Liver (tissue), 9 donors: Measurements from ENCODE around the gene PLXND1. TPM values are rescaled to one million over a fixed set of nuclear protein-coding genes. Genes with fewer than 3 reads are reported as not detected.

Source experiments
- DNase-seq: peaks from one replicate; pipeline ENCODE4 v3.0.0-alpha.2; 2017; ENCODE audit warnings: low spot score
- H3K27ac ChIP-seq, 2 donors: one replicate each; pipeline ENCODE4 v1.7.0; 2013; ENCODE audit warnings: inconsistent platforms in 2 of 2, low read length in 2 of 2, control low read depth in 1 of 2, low read depth in 1 of 2, mild to moderate bottlenecking in 1 of 2
- H3K27me3 ChIP-seq, 4 donors: one replicate each; pipeline versions ENCODE4 v1.6.1 to v1.7.0; 2013; ENCODE audit warnings: low read length in 3 of 4, inconsistent platforms in 1 of 4, mild to moderate bottlenecking in 1 of 4, moderate library complexity in 1 of 4; ENCODE audit not compliant: control insufficient read depth in 4 of 4, insufficient read depth in 4 of 4
- H3K36me3 ChIP-seq, 4 donors: one replicate each; pipeline versions ENCODE4 v1.6.1 to v1.7.0; 2013; ENCODE audit warnings: low read length in 3 of 4, mild to moderate bottlenecking in 3 of 4, low read depth in 1 of 4, moderate library complexity in 1 of 4; ENCODE audit not compliant: control insufficient read depth in 4 of 4, insufficient read depth in 3 of 4
- H3K4me1 ChIP-seq, 4 donors: one replicate each; pipeline versions ENCODE4 v1.6.1 to v1.7.0; 2013; ENCODE audit warnings: low read length in 3 of 4, mild to moderate bottlenecking in 3 of 4, moderate library complexity in 1 of 4; ENCODE audit not compliant: control insufficient read depth in 4 of 4, insufficient read depth in 4 of 4
- H3K4me3 ChIP-seq, 3 donors: one replicate each; pipeline versions ENCODE4 v1.6.1 to v1.7.0; 2013; ENCODE audit warnings: low read length in 3 of 3, control low read depth in 1 of 3, low read depth in 1 of 3, mild to moderate bottlenecking in 1 of 3
- H3K9ac ChIP-seq, 2 donors: one replicate each; pipeline ENCODE4 v1.7.0; 2013; ENCODE audit warnings: low read length in 2 of 2, mild to moderate bottlenecking in 2 of 2, moderate library complexity in 2 of 2, control low read depth in 1 of 2, low read depth in 1 of 2
- H3K9me3 ChIP-seq, 4 donors: one replicate each; pipeline versions ENCODE4 v1.6.1 to v1.7.0; 2013; ENCODE audit warnings: low read length in 3 of 4; ENCODE audit not compliant: control insufficient read depth in 4 of 4
- FOXA1 ChIP-seq: IDR thresholded peaks from 2 replicates; pipeline ENCODE4 v1.6.1; 2016; ENCODE audit warnings: antibody characterized with exemption
- FOXA2 ChIP-seq: IDR thresholded peaks from 2 replicates; pipeline ENCODE4 v1.6.1; 2016; ENCODE audit warnings: antibody characterized with exemption
- HNF4A ChIP-seq, 2 donors: conservative IDR thresholded peaks; 2 replicates each; pipeline ENCODE4 v1.6.1; 2016; ENCODE audit warnings: antibody characterized with exemption in 2 of 2, mild to moderate bottlenecking in 2 of 2
- HNF4G ChIP-seq: IDR thresholded peaks from 2 replicates; pipeline ENCODE4 v1.6.1; 2016; ENCODE audit warnings: antibody characterized with exemption
- JUND ChIP-seq, 2 donors: IDR thresholded peaks; 2 replicates each; pipeline ENCODE4 v1.6.1; 2016; ENCODE audit warnings: antibody characterized with exemption in 2 of 2
- NR2F2 ChIP-seq: IDR thresholded peaks from 2 replicates; pipeline ENCODE4 v1.6.1; 2016; ENCODE audit warnings: antibody characterized with exemption
- RAD21 ChIP-seq, 2 donors: IDR thresholded peaks; 2 replicates each; pipeline ENCODE4 v1.6.1; 2016; ENCODE audit warnings: antibody characterized with exemption in 2 of 2, mild to moderate bottlenecking in 2 of 2
- RXRA ChIP-seq, 2 donors: IDR thresholded peaks; 2 replicates each; pipeline ENCODE4 v1.6.1; 2017 to 2018; ENCODE audit warnings: antibody characterized with exemption in 2 of 2, mild to moderate bottlenecking in 1 of 2
- YY1 ChIP-seq: IDR thresholded peaks from 2 replicates; pipeline ENCODE4 v1.6.1; 2016; ENCODE audit warnings: antibody characterized with exemption, mild to moderate bottlenecking
- ZBTB33 ChIP-seq: IDR thresholded peaks from 2 replicates; pipeline ENCODE4 v1.6.1; 2016; ENCODE audit warnings: antibody characterized with exemption
- WGBS: extraction: QIAGEN DNeasy Blood & Tissue Kit; methylation state at CpG from one replicate; pipeline ENCODE4 v1.1.7; 2013; 5-methylcytosine and 5-hydroxymethylcytosine counted together
- polyA plus RNA-seq, 2 donors: library from polyadenylated mRNA; stranded (reverse) in 1 of 2; unstranded in 1 of 2; fragments of 200-250 nt in 1 of 2; fragments of >200 nt in 1 of 2; fragmentation: Nextera tagmentation in 1 of 2; extraction: Ambion mirVana in 1 of 2; gene quantifications; one replicate each; pipeline versions ENCODE4 v1.2.1 to v1.2.3, GENCODE V29; 2013 to 2015
- total RNA-seq, 2 donors: library from RNA; depleted of rRNA; stranded (reverse); fragments of >200 nt; gene quantifications; one replicate each; pipeline ENCODE4 v1.2.3, GENCODE V29; 2014
- TF ChIP-seq, protein P1 (sequence below): IDR thresholded peaks from 2 replicates; pipeline ENCODE4 v1.6.1; 2016; ENCODE audit warnings: antibody characterized with exemption, mild to moderate bottlenecking
- TF ChIP-seq, protein P2 (sequence below): fragments of 150-350 bp; IDR thresholded peaks from 2 replicates; pipeline ENCODE4 v1.5.1; 2017; ENCODE audit warnings: improper control_type of control experiment, low read depth, low read length; ENCODE audit not compliant: missing input control
- donor health status: healthy.
- donor health status: healthy.
- donor health status: healthy.
- donor health status: healthy.
- donor health status: healthy.

The PLXND1 gene
- total and polyA plus RNA-seq, 4 donors = 10.4 to 50.2 (median 32.8) TPM

DNA sequence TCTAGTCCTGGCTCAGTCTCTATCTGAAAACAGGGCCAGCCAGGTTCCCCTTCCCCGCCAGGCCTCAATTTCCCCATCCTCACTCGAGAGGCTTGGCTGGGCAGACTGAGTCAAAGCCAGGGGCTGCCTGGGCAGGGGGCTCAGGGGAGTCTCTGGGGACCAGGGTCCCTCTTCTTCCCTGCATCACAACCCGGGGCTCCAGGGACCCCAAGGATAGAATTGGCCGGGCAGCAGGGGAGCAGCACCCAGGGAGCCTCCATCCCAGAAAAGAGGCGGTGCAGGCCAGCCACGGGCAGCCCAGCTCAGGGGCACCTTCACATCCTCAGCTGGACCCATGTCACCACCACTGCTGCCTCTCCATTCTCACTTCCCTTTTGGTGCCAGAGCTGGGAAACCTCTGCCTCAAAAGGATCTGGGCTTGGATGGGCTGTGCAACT is 13.3 kb upstream of the PLXND1 start (continued):
- TF ChIP-seq, protein P1, sequence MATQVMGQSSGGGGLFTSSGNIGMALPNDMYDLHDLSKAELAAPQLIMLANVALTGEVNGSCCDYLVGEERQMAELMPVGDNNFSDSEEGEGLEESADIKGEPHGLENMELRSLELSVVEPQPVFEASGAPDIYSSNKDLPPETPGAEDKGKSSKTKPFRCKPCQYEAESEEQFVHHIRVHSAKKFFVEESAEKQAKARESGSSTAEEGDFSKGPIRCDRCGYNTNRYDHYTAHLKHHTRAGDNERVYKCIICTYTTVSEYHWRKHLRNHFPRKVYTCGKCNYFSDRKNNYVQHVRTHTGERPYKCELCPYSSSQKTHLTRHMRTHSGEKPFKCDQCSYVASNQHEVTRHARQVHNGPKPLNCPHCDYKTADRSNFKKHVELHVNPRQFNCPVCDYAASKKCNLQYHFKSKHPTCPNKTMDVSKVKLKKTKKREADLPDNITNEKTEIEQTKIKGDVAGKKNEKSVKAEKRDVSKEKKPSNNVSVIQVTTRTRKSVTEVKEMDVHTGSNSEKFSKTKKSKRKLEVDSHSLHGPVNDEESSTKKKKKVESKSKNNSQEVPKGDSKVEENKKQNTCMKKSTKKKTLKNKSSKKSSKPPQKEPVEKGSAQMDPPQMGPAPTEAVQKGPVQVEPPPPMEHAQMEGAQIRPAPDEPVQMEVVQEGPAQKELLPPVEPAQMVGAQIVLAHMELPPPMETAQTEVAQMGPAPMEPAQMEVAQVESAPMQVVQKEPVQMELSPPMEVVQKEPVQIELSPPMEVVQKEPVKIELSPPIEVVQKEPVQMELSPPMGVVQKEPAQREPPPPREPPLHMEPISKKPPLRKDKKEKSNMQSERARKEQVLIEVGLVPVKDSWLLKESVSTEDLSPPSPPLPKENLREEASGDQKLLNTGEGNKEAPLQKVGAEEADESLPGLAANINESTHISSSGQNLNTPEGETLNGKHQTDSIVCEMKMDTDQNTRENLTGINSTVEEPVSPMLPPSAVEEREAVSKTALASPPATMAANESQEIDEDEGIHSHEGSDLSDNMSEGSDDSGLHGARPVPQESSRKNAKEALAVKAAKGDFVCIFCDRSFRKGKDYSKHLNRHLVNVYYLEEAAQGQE = no peak
- no peak for TF ChIP-seq ZBTB33
- TF ChIP-seq FOXA1 = no peak

DNA sequence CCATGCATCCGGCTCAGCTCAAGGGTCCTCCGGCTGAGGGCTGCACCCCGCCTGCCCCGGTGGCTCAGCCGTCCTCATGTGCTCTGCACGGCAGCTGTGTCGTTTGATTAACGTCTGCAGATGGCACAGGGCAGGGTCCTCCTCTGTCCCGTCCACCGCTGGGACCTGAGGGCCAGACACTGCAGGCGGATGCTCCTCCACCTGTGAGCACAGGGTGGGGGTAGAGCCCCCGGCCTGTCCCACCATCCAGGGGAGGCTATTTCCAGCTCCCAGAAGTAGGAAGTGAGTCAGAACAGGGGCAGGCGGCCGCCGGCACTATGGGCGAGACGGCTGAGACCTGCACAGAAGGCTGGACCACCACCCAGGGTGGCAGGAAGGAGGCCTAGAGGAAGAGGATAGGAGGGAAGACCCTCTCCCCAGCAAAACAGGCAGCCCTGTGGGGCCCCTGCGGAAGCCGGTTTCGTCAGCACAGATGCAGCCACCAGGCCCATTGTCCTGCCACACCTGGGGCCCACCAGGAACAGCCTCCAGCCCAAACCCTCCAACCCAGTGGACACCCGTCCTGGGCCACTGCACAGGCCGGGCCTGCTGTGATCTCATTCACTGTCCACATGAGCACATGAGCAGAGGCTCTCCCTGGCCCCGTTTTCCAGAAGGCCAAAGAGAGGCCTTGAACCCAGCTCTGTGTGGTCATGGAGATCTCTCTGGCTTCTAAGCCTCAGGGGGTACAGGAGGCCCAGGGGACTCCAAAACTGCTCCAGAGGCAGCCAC is 12.6 kb upstream of the PLXND1 start:
- 73% methylated on average over 23 of the region's 23 CpGs for WGBS
- DNase-seq = no peak
- peak overlapping the region in 1 of 2 donors; percentile 36 for H3K27ac ChIP-seq
- H3K9ac ChIP-seq = no peak overlapping the region
- H3K36me3 ChIP-seq = no peaks in the 10 kb centered on the region
- TF ChIP-seq HNF4A (conservative IDR thresholded peaks at IDR 0.05) = no peak
- TF ChIP-seq NR2F2 = no peak
- TF ChIP-seq YY1 = no peak
- TF ChIP-seq RAD21 (IDR thresholded peaks at IDR 0.05) = no peak
- TF ChIP-seq RXRA (IDR thresholded peaks at IDR 0.05) = no peak
- TF ChIP-seq, protein P2, sequence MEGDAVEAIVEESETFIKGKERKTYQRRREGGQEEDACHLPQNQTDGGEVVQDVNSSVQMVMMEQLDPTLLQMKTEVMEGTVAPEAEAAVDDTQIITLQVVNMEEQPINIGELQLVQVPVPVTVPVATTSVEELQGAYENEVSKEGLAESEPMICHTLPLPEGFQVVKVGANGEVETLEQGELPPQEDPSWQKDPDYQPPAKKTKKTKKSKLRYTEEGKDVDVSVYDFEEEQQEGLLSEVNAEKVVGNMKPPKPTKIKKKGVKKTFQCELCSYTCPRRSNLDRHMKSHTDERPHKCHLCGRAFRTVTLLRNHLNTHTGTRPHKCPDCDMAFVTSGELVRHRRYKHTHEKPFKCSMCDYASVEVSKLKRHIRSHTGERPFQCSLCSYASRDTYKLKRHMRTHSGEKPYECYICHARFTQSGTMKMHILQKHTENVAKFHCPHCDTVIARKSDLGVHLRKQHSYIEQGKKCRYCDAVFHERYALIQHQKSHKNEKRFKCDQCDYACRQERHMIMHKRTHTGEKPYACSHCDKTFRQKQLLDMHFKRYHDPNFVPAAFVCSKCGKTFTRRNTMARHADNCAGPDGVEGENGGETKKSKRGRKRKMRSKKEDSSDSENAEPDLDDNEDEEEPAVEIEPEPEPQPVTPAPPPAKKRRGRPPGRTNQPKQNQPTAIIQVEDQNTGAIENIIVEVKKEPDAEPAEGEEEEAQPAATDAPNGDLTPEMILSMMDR = no peak
- no peak for TF ChIP-seq JUND (IDR thresholded peaks at IDR 0.05)
- TF ChIP-seq FOXA2 = no peak
- TF ChIP-seq HNF4G = no peak
- TF ChIP-seq, protein P1 = no peak
- H3K27me3 ChIP-seq = no peaks in the 10 kb centered on the region
- no peaks in the 10 kb centered on the region for H3K9me3 ChIP-seq
- H3K4me1 ChIP-seq = peaks cover 5 to 23% (median 8%) of the 10 kb centered on the region in 4 donors
- H3K4me3 ChIP-seq = no peak overlapping the region
